GM12874 (cell line): Measurements from ENCODE around the gene GRID1.

Experiments used
- TF ChIP-seq, protein P1 (sequence below): IDR thresholded peaks from 2 replicates; pipeline ENCODE4 v1.5.1; 2011; ENCODE audit warnings: low read depth, mild to moderate bottlenecking, control low read depth, low read length, moderate library complexity; ENCODE audit not compliant: insufficient read depth

GRID1 gene

DNA sequence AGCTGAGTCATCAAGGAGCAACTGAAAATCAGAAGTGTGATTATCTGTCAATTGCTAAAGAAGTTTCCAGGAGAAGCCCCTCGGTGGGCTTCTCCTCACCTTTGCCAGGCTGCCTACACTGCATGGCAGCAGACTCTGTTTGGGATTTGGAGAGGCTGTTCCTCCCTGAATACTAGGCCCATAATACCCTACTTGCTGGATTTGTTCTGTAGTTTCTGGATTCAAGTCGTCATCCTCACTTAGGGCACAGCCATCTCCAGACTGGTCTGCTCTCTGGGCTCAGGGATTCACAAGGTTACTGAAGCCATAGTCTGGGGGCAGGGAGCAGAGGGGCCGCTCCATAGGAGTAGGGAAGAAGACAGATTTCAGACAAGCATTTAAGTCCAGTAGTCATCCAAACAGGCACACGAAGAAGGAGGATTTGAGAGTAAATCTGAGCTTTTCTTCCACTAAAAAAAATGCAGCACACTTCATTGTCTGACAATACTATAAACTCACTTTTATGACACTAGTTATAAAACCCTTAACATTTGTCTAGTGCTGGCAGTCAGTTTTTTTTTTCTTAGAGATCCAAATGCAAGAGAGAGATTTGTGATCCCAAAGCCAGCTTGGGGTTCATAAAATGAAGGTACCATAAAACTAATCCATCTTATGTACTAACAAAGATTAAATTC lies 723.3 kb downstream of the GRID1 start:
- TF ChIP-seq, protein P1, sequence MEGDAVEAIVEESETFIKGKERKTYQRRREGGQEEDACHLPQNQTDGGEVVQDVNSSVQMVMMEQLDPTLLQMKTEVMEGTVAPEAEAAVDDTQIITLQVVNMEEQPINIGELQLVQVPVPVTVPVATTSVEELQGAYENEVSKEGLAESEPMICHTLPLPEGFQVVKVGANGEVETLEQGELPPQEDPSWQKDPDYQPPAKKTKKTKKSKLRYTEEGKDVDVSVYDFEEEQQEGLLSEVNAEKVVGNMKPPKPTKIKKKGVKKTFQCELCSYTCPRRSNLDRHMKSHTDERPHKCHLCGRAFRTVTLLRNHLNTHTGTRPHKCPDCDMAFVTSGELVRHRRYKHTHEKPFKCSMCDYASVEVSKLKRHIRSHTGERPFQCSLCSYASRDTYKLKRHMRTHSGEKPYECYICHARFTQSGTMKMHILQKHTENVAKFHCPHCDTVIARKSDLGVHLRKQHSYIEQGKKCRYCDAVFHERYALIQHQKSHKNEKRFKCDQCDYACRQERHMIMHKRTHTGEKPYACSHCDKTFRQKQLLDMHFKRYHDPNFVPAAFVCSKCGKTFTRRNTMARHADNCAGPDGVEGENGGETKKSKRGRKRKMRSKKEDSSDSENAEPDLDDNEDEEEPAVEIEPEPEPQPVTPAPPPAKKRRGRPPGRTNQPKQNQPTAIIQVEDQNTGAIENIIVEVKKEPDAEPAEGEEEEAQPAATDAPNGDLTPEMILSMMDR: no peak

DNA sequence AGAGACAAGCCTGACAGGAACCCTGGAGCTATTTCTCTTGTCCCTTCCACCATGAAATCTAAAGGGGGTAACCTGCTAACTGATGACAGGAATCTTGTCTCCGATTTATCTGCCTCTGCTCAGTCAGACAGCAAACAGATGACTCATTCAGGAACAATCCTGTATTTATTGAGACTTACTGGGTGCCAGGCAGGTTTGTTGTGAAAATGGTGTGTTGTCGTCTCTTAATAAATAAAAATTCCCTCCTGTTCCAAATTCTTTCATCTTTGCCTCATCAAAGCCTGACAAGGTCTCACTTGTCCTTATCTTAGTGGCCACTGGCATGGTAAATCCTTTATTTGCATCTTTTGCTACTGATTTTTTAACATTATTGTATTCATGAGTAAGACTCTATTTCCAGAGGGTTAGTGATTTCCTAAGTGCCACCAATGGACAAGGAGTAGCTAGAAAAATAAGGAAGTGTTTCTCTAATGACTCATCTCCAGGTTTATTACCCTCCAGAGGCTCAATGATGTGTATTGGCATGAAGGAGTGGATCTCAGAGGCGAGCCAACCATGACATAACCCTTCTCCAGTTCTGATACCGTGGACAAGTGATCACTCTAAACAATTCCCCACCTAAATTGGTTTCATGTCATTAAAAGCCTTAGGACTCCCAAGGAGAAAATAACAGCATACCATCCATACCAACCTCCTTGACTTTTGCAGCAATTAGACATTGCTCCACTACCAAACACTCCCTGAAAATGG lies 724.0 kb downstream of the GRID1 start:
- TF ChIP-seq, protein P1: no peak

- TF ChIP-seq, protein P1: no peak
Observed at GRCh38 chr10:85642082-85642420, 724.5 kb downstream of the GRID1 start.

GRCh38 chr10:85641479-85642009 lies 725.1 kb downstream of the GRID1 start:
- TF ChIP-seq, protein P1: no peak

GRCh38 chr10:85638797-85639196 lies 727.8 kb downstream of the GRID1 start:
- TF ChIP-seq, protein P1: no peak

DNA sequence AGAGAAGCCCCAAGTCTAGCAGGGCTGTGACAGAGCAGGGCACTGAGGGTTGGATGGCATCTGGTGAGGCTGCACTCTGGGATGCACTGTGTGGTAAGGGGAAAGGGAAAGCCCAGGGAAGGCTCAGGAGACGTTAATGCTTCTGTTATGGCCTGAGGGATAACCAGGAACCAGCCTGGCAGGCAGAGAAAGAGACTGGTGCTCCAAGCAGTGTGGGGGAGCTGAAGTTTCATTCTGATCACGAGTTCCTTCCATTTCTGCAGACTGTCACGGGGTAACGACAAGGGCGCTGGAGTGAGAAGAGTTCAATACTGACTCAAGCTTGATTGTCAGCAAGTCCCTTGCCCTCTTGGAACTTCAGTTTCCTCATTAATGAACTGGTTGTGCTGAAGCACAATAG lies 730.9 kb downstream of the GRID1 start:
- TF ChIP-seq, protein P1: no peak

DNA sequence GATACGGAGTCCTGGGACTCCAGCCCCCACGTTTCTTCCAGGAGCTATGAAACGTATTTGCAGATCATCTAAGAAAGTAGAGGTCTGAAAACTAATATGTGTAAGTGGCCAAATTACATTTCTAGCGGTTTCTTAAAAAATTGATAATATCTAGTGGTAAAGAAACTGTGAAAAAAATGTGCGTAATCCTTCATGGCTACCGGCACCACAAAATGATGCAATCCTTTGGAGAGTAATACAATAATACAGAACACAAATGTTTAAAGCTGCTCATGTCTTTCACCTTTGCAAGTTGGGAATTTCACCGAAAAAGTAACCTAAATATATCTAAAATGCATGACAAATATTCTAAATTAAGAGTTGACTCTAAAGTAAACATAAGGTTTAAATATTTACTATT lies 742.1 kb downstream of the GRID1 start:
- TF ChIP-seq, protein P1: no peak
